WTC11 (cell line): ENCODE measurements around the gene UCKL1. TPM values are rescaled to one million over a fixed set of nuclear protein-coding genes. Genes with fewer than 3 reads are reported as not detected.
A peak's percentile ranks its signal among the peaks of the same experiment; 100 is the strongest.

Experiments
- ATAC-seq: fragments of 200-7000 bp; cut with Tn5 transposase; 2 replicates; pipeline ENCODE4 v1.10.0; 2021; ENCODE audit warnings: mild to moderate bottlenecking, moderate library complexity
- CTCF ChIA-PET: fragments of 300-600 bp; sonication (Branson Sonifier 250); formaldehyde crosslinking; loops from one replicate; lab custom pipeline; 2021; ENCODE audit warnings: antibody characterized with exemption; lab: Charles Lee
- POLR2A ChIA-PET: fragments of 350-600 bp; sonication (Branson Sonifier 250); formaldehyde crosslinking; loops from one replicate; lab custom pipeline; 2021; ENCODE audit warnings: antibody characterized with exemption; lab: Charles Lee
- DNase-seq: peaks from one replicate; pipeline ENCODE4 v3.0.0; 2021; ENCODE audit warnings: low spot score
- H3K27ac Mint-ChIP-seq: 2 replicates; pipeline ENCODE4 v1.8.0; 2021; ENCODE audit warnings: mixed read lengths
- H3K27me3 Mint-ChIP-seq: 2 replicates; pipeline ENCODE4 v1.8.0; 2021; ENCODE audit warnings: low read depth, mild to moderate bottlenecking, moderate library complexity, mixed read lengths
- H3K36me3 Mint-ChIP-seq: 2 replicates; pipeline ENCODE4 v1.8.0; 2021; ENCODE audit warnings: mixed read lengths
- H3K4me1 Mint-ChIP-seq: 2 replicates; pipeline ENCODE4 v1.8.0; 2022; ENCODE audit warnings: mixed read lengths
- H3K4me3 Mint-ChIP-seq: 2 replicates; pipeline ENCODE4 v1.8.0; 2021; ENCODE audit warnings: mild to moderate bottlenecking, moderate library complexity, mixed read lengths
- H3K9me3 Mint-ChIP-seq: 2 replicates; pipeline ENCODE4 v1.8.0; 2021; ENCODE audit warnings: mixed read lengths
- ARID4B ChIP-seq: sonication (generic); formaldehyde crosslinking; IDR thresholded peaks from 2 replicates; pipeline ENCODE4 v1.8.0; 2023; ENCODE audit warnings: missing genetic modification reagents, mild to moderate bottlenecking, borderline replicate concordance
- ATF1 ChIP-seq: sonication (generic); formaldehyde crosslinking; IDR thresholded peaks from 2 replicates; pipeline ENCODE4 v1.8.1; 2023; ENCODE audit warnings: mild to moderate bottlenecking, moderate library complexity, missing genetic modification reagents
- CREB1 ChIP-seq: sonication (generic); formaldehyde crosslinking; IDR thresholded peaks from 2 replicates; pipeline ENCODE4 v1.8.0; 2023; ENCODE audit warnings: mild to moderate bottlenecking, missing genetic modification reagents
- ESRRA ChIP-seq: sonication (generic); formaldehyde crosslinking; IDR thresholded peaks from 2 replicates; pipeline ENCODE4 v1.8.1; 2022; ENCODE audit warnings: mild to moderate bottlenecking, missing genetic modification reagents, borderline replicate concordance
- ETV6 ChIP-seq: sonication (generic); formaldehyde crosslinking; IDR thresholded peaks from 2 replicates; pipeline ENCODE4 v1.8.1; 2022; ENCODE audit warnings: mild to moderate bottlenecking, missing genetic modification reagents
- FOXP1 ChIP-seq: sonication (generic); formaldehyde crosslinking; IDR thresholded peaks from 2 replicates; pipeline ENCODE4 v1.8.0; 2022; ENCODE audit warnings: missing genetic modification reagents, mild to moderate bottlenecking, moderate library complexity, borderline replicate concordance
- GRHL2 ChIP-seq: fragments of 250-450 bp; sonication (Bioruptor Pico); IDR thresholded peaks from 2 replicates; pipeline ENCODE4 v1.8.0; 2022; ENCODE audit warnings: mild to moderate bottlenecking, moderate library complexity; ENCODE audit not compliant: insufficient replicate concordance, severe bottlenecking
- HMGA2 ChIP-seq: fragments of 250-450 bp; sonication (Bioruptor Pico); IDR thresholded peaks from 2 replicates; pipeline ENCODE4 v1.4.0; 2021; ENCODE audit warnings: mild to moderate bottlenecking, moderate library complexity
- IRF2 ChIP-seq: sonication (generic); formaldehyde crosslinking; IDR thresholded peaks from 2 replicates; pipeline ENCODE4 v1.8.0; 2022; ENCODE audit warnings: low read depth, missing genetic modification reagents, borderline replicate concordance
- JAZF1 ChIP-seq: fragments of 250-450 bp; sonication (Bioruptor Pico); IDR thresholded peaks from 2 replicates; pipeline ENCODE4 v1.9.0; 2021; ENCODE audit warnings: moderate library complexity, mild to moderate bottlenecking, inconsistent platforms
- JUN ChIP-seq: sonication (generic); formaldehyde crosslinking; IDR thresholded peaks from 2 replicates; pipeline ENCODE4 v1.8.0; 2023; ENCODE audit warnings: mild to moderate bottlenecking, missing genetic modification reagents
- MLX ChIP-seq: sonication (generic); formaldehyde crosslinking; IDR thresholded peaks from 2 replicates; pipeline ENCODE4 v1.8.1; 2023; ENCODE audit warnings: mild to moderate bottlenecking, missing genetic modification reagents, moderate library complexity
- MXD4 ChIP-seq: fragments of 250-450 bp; sonication (Bioruptor Pico); IDR thresholded peaks from 2 replicates; pipeline ENCODE4 v1.8.0; 2021; ENCODE audit warnings: mild to moderate bottlenecking, moderate library complexity, borderline replicate concordance
- MYBL2 ChIP-seq: sonication (generic); formaldehyde crosslinking; IDR thresholded peaks from 2 replicates; pipeline ENCODE4 v1.8.1; 2023; ENCODE audit warnings: mild to moderate bottlenecking, moderate library complexity, missing genetic modification reagents
- NR1H2 ChIP-seq: sonication (generic); formaldehyde crosslinking; IDR thresholded peaks from 2 replicates; pipeline ENCODE4 v1.9.0; 2021; ENCODE audit warnings: mild to moderate bottlenecking, moderate library complexity, missing genetic modification reagents
- NR3C1 ChIP-seq: sonication (generic); formaldehyde crosslinking; conservative IDR thresholded peaks from 2 replicates; pipeline ENCODE4 v1.8.1; 2023; ENCODE audit warnings: low read depth, mild to moderate bottlenecking, missing genetic modification reagents
- SMAD4 ChIP-seq: sonication (generic); formaldehyde crosslinking; IDR thresholded peaks from 2 replicates; pipeline ENCODE4 v1.8.0; 2022; ENCODE audit warnings: mild to moderate bottlenecking, missing genetic modification reagents
- SOX15 ChIP-seq: fragments of 250-450 bp; sonication (Bioruptor Pico); IDR thresholded peaks from 2 replicates; pipeline ENCODE4 v1.9.0; 2021; ENCODE audit warnings: mild to moderate bottlenecking
- TEAD4 ChIP-seq: sonication (generic); formaldehyde crosslinking; IDR thresholded peaks from 2 replicates; pipeline ENCODE4 v1.8.0; 2022; ENCODE audit warnings: mild to moderate bottlenecking, missing genetic modification reagents
- ZNF138 ChIP-seq: sonication (generic); formaldehyde crosslinking; conservative IDR thresholded peaks from 2 replicates; pipeline ENCODE4 v1.8.1; 2022; ENCODE audit warnings: mild to moderate bottlenecking, moderate library complexity, missing genetic modification reagents
- ZNF232 ChIP-seq: sonication (generic); formaldehyde crosslinking; IDR thresholded peaks from 2 replicates; pipeline ENCODE4 v1.8.0; 2022; ENCODE audit warnings: mild to moderate bottlenecking, missing genetic modification reagents
- ZNF396 ChIP-seq: fragments of 250-450 bp; sonication (Bioruptor Pico); IDR thresholded peaks from 2 replicates; pipeline ENCODE4 v1.8.0; 2021; ENCODE audit warnings: mild to moderate bottlenecking, moderate library complexity, borderline replicate concordance
- ZNF512 ChIP-seq: sonication (generic); formaldehyde crosslinking; IDR thresholded peaks from 2 replicates; pipeline ENCODE4 v1.8.1; 2022; ENCODE audit warnings: missing genetic modification reagents, borderline replicate concordance
- total RNA-seq: library from RNA; stranded (reverse); gene quantifications from 3 replicates; pipeline ENCODE4 v1.2.3, GENCODE V29; 2021
- TF ChIP-seq, protein P1 (sequence below): sonication (generic); formaldehyde crosslinking; IDR thresholded peaks from 2 replicates; pipeline ENCODE4 v1.8.0; 2022; ENCODE audit warnings: mild to moderate bottlenecking, missing genetic modification reagents
- TF ChIP-seq, protein P2 (sequence below): sonication (generic); formaldehyde crosslinking; IDR thresholded peaks from 2 replicates; pipeline ENCODE4 v1.8.0; 2022; ENCODE audit warnings: mild to moderate bottlenecking, missing genetic modification reagents
- TF ChIP-seq, protein P3 (sequence below): sonication (generic); formaldehyde crosslinking; IDR thresholded peaks from 2 replicates; pipeline ENCODE4 v1.8.0; 2022; ENCODE audit warnings: mild to moderate bottlenecking, missing genetic modification reagents

UCKL1 gene
- total RNA-seq, 1 experiment from 2014 or later: 51.2 TPM

DNA sequence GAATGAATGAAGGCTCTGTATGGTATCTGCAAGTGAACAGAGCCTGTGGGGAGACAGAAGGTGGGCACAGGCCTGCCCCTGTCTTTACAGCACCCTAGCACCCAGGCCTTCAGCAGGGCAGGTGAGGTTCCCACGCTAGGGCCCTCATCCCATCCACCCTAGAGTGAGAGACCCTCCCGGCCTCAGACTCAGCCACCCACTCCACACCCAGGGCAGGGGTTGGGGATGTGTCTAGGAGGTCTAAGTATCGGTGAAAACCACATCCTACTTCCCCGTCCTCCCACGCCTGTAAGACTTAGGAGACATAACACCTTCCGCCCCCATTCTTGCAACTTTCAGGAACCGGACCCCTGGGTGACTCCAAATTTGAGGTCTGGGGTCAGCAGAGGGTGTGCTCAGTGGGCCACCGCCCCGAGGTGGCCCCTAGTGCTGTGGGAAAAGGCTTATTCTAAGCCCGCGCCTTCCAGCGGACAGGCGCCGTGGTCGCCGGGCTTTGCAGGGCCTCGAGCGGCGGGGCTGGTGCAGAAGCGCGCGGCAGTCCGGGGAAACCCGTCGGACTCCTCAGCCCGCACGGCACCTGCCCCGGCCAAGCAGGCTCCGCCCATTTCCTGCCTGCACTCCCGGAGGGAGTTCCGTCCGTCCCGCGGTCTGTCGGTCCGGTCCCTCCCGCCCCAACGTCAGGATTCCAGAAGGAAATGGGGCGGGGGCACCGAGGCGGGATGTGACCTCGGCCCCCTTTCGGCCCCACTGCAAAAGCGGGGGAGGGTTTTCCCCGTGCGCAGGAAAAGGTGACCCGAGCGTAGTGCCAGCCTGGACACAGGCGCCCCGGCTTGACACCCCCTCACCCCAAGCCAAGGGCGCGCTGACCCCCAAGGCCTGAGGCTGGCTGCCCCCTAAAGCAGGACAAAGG, 22.4 kb upstream of the UCKL1 start:
- H3K36me3 Mint-ChIP-seq: peaks cover 8% of the 10 kb centered on the region
- H3K4me1 Mint-ChIP-seq: peaks cover 25% of the 10 kb centered on the region
- no peaks in the 10 kb centered on the region for H3K9me3 Mint-ChIP-seq
- DNase-seq (peak; percentile 89), ATAC-seq (peak; percentile 53)
- peaks cover 10% of the 10 kb centered on the region for H3K27me3 Mint-ChIP-seq
- 0 out of 2 replicates have a peak overlapping the region, but pooled peaks have one; percentile 53 for H3K27ac Mint-ChIP-seq
- POLR2A ChIA-PET: no interaction called here
- H3K4me3 Mint-ChIP-seq: peak overlapping the region; percentile 76
- CTCF ChIA-PET: interaction anchor here (0.7 to 3.1 kb wide), 16 partner anchors 19 to 482 kb away, joined by 3 to 51 read pairs (median 13); partner anchors contain the start of genes C20orf204, DNAJC5, LKAAEAR1 and PTK6
- no peak for TF ChIP-seq ZNF396 (CRISPR knock-in tag)
- no peak for TF ChIP-seq ZNF512
- TF ChIP-seq ESRRA: no peak; the same call in none of the 2 replicates
- TF ChIP-seq MXD4 (CRISPR knock-in tag): no peak
- TF ChIP-seq FOXP1 (CRISPR knock-in tag): 0 out of 2 replicates have a peak, but pooled peaks have one; percentile 54
- TF ChIP-seq SMAD4 (CRISPR knock-in tag): no peak
- TF ChIP-seq IRF2 (CRISPR knock-in tag): no peak
- TF ChIP-seq, protein P1, sequence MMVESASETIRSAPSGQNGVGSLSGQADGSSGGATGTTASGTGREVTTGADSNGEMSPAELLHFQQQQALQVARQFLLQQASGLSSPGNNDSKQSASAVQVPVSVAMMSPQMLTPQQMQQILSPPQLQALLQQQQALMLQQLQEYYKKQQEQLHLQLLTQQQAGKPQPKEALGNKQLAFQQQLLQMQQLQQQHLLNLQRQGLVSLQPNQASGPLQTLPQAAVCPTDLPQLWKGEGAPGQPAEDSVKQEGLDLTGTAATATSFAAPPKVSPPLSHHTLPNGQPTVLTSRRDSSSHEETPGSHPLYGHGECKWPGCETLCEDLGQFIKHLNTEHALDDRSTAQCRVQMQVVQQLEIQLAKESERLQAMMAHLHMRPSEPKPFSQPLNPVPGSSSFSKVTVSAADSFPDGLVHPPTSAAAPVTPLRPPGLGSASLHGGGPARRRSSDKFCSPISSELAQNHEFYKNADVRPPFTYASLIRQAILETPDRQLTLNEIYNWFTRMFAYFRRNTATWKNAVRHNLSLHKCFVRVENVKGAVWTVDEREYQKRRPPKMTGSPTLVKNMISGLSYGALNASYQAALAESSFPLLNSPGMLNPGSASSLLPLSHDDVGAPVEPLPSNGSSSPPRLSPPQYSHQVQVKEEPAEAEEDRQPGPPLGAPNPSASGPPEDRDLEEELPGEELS: no peak
- TF ChIP-seq MLX (CRISPR knock-in tag): no peak
- no peak for TF ChIP-seq NR1H2
- no peak for TF ChIP-seq JUN
- peak; percentile 33; the same call in 1 of the 2 replicates for TF ChIP-seq MYBL2 (CRISPR knock-in tag)
- no peak for TF ChIP-seq HMGA2 (CRISPR knock-in tag)
- peak; percentile 59; the same call in 1 of the 2 replicates for TF ChIP-seq ARID4B
- peak; percentile 68; the same call in 1 of the 2 replicates for TF ChIP-seq ETV6
- TF ChIP-seq, protein P2, sequence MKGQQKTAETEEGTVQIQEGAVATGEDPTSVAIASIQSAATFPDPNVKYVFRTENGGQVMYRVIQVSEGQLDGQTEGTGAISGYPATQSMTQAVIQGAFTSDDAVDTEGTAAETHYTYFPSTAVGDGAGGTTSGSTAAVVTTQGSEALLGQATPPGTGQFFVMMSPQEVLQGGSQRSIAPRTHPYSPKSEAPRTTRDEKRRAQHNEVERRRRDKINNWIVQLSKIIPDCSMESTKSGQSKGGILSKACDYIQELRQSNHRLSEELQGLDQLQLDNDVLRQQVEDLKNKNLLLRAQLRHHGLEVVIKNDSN (CRISPR knock-in tag): peak; percentile 45; the same call in 1 of the 2 replicates
- TF ChIP-seq NR3C1 (CRISPR knock-in tag): no peak
- no peak for TF ChIP-seq CREB1
- TF ChIP-seq TEAD4: no peak
- no peak for TF ChIP-seq JAZF1 (CRISPR knock-in tag)
- no peak; the same call in 1 of the 2 replicates for TF ChIP-seq ZNF138 (CRISPR knock-in tag)
- no peak for TF ChIP-seq GRHL2 (CRISPR knock-in tag)
- no peak for TF ChIP-seq ATF1 (CRISPR knock-in tag)
- TF ChIP-seq ZNF232 (CRISPR knock-in tag): peak; percentile 61; the same call in 1 of the 2 replicates
- TF ChIP-seq SOX15 (CRISPR knock-in tag): no peak
- TF ChIP-seq, protein P3, sequence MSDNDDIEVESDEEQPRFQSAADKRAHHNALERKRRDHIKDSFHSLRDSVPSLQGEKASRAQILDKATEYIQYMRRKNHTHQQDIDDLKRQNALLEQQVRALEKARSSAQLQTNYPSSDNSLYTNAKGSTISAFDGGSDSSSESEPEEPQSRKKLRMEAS: peak; percentile 81
